Measurements from ENCODE around the gene KLF17.

GRCh38 chr1:44152692-44153091, 34.1 kb downstream of the KLF17 start:
- TF ChIP-seq, protein P1, sequence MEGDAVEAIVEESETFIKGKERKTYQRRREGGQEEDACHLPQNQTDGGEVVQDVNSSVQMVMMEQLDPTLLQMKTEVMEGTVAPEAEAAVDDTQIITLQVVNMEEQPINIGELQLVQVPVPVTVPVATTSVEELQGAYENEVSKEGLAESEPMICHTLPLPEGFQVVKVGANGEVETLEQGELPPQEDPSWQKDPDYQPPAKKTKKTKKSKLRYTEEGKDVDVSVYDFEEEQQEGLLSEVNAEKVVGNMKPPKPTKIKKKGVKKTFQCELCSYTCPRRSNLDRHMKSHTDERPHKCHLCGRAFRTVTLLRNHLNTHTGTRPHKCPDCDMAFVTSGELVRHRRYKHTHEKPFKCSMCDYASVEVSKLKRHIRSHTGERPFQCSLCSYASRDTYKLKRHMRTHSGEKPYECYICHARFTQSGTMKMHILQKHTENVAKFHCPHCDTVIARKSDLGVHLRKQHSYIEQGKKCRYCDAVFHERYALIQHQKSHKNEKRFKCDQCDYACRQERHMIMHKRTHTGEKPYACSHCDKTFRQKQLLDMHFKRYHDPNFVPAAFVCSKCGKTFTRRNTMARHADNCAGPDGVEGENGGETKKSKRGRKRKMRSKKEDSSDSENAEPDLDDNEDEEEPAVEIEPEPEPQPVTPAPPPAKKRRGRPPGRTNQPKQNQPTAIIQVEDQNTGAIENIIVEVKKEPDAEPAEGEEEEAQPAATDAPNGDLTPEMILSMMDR (IDR thresholded peaks at IDR 0.05): no peak
- no peak for TF ChIP-seq POLR2A (IDR thresholded peaks at IDR 0.05)

Data from Peyer's patch (tissue), 4 donors.